Smooth muscle cell (in vitro differentiated cells): ENCODE data around the gene JADE2. TPM values are rescaled to one million over a fixed set of nuclear protein-coding genes. Genes with fewer than 3 reads are reported as not detected.

Experiments
- DNase-seq: peaks from one replicate; lab custom pipeline; 2025; ENCODE audit not compliant: unreplicated experiment; lab: John Stamatoyannopoulos, UW
- H2AFZ ChIP-seq: fragments of 200-600 bp; sonication (generic); 2 replicates; pipeline ENCODE4 v1.6.0; 2016; ENCODE audit warnings: antibody characterized with exemption, low read depth, mild to moderate bottlenecking
- H3F3A ChIP-seq: fragments of 200-600 bp; sonication (generic); 2 replicates; pipeline ENCODE4 v1.6.0; 2017; ENCODE audit warnings: antibody characterized with exemption, low read depth
- H3K27ac ChIP-seq: fragments of 200-600 bp; sonication (generic); 2 replicates; pipeline ENCODE4 v1.5.1; 2016; ENCODE audit warnings: low read depth, mild to moderate bottlenecking
- H3K27me3 ChIP-seq: fragments of 200-600 bp; sonication (generic); 2 replicates; pipeline ENCODE4 v1.6.1; 2016; ENCODE audit warnings: low read depth, mild to moderate bottlenecking
- H3K36me3 ChIP-seq: fragments of 200-600 bp; sonication (generic); 2 replicates; pipeline ENCODE4 v1.5.1; 2016; ENCODE audit warnings: low read depth
- H3K4me1 ChIP-seq: fragments of 200-600 bp; sonication (generic); 2 replicates; pipeline ENCODE4 v1.5.1; 2016; ENCODE audit warnings: low read depth
- H3K4me2 ChIP-seq: fragments of 200-600 bp; sonication (generic); 2 replicates; pipeline ENCODE4 v1.6.0; 2016; ENCODE audit warnings: mild to moderate bottlenecking
- H3K4me3 ChIP-seq: fragments of 200-600 bp; sonication (generic); 2 replicates; pipeline ENCODE4 v1.5.1; 2016; ENCODE audit warnings: mild to moderate bottlenecking
- H3K79me2 ChIP-seq: fragments of 200-600 bp; sonication (generic); 2 replicates; pipeline ENCODE4 v1.6.0; 2016; ENCODE audit warnings: low read depth, mild to moderate bottlenecking
- H3K9ac ChIP-seq: fragments of 200-600 bp; sonication (generic); 2 replicates; pipeline ENCODE4 v1.6.0; 2016; ENCODE audit warnings: low read depth
- H3K9me3 ChIP-seq: fragments of 200-600 bp; sonication (generic); replicated peaks from 2 replicates; pipeline ENCODE4 v1.5.1; 2016; ENCODE audit warnings: low read depth
- H4K20me1 ChIP-seq: fragments of 200-600 bp; sonication (generic); 2 replicates; pipeline ENCODE4 v1.6.0; 2016; ENCODE audit warnings: low read depth
- CTCF ChIP-seq: fragments of 200-600 bp; sonication (generic); IDR thresholded peaks from 2 replicates; pipeline ENCODE4 v1.5.1; 2017; ENCODE audit warnings: borderline replicate concordance, mild to moderate bottlenecking, antibody characterized with exemption; ENCODE audit not compliant: insufficient read depth, poor library complexity, severe bottlenecking
- WGBS: methylation state at CpG from one replicate; pipeline ENCODE4 v1.1.7; 2016; ENCODE audit warnings: low lambda C conversion rate; 5-methylcytosine and 5-hydroxymethylcytosine counted together
- polyA plus RNA-seq: library from polyadenylated mRNA; unstranded; fragments of >200 nt; fragmentation: Nextera tagmentation; extraction: Ambion mirVana; gene quantifications from 2 replicates; pipeline ENCODE4 v1.2.1, GENCODE V29; 2016
- total RNA-seq: library from RNA; depleted of rRNA; stranded (reverse); fragments of >200 nt; gene quantifications from 2 replicates; pipeline ENCODE4 v1.2.3, GENCODE V29; 2014

Gene JADE2
- total and polyA plus RNA-seq, 2 experiments from 2014 or later, result 4.3 to 18.0 TPM

DNA sequence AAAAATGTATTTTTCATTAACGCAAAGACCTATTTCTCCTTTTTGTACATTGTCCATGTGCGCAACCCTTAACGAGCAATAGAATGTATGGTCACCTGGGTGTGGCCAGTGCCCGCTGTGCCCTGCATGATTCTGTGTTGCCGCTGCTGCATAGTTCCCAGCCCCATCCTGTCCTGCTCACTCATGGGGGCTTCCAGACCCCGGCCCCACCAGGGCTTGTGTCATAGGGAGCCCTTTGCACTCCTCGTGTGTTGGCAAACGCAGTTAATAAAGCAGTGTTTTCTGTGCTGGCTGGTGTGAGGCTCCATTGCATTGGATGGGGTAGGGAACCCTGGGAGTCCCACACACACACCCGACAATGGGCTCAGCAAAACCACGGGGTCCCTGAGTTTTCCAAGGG is 57.5 kb downstream of the JADE2 start:
- H3K36me3 ChIP-seq, result no peaks in the 10 kb centered on the region
- no peak overlapping the region for H3K9ac ChIP-seq
- H3K4me3 ChIP-seq, result no peak overlapping the region
- no peak overlapping the region for H2AFZ ChIP-seq
- H3K27me3 ChIP-seq, result no peaks in the 10 kb centered on the region
- WGBS, result 95% methylated on average over 10 of the region's 10 CpGs
- no peaks in the 10 kb centered on the region for H3F3A ChIP-seq
- no peak for TF ChIP-seq CTCF
- DNase-seq, result no peak
- no peaks in the 10 kb centered on the region for H3K4me1 ChIP-seq
- H4K20me1 ChIP-seq, result no peaks in the 10 kb centered on the region
- H3K4me2 ChIP-seq, result no peak overlapping the region
- no peak overlapping the region for H3K27ac ChIP-seq
- no peaks in the 10 kb centered on the region for H3K79me2 ChIP-seq
- no peaks in the 10 kb centered on the region for H3K9me3 ChIP-seq

GRCh38 chr5:134583766-134584165 is 58.3 kb downstream of the JADE2 start:
- no peak overlapping the region for H2AFZ ChIP-seq
- H3K4me3 ChIP-seq, result no peak overlapping the region
- WGBS, result 85% methylated on average over 2 of the region's 2 CpGs
- H3K4me2 ChIP-seq, result no peak overlapping the region
- DNase-seq, result no peak
- H3K27me3 ChIP-seq, result no peaks in the 10 kb centered on the region
- no peak overlapping the region for H3K27ac ChIP-seq
- no peaks in the 10 kb centered on the region for H3K9me3 ChIP-seq
- no peaks in the 10 kb centered on the region for H3K36me3 ChIP-seq
- H3K9ac ChIP-seq, result no peak overlapping the region
- no peak for TF ChIP-seq CTCF
- H4K20me1 ChIP-seq, result no peaks in the 10 kb centered on the region
- no peaks in the 10 kb centered on the region for H3F3A ChIP-seq
- no peaks in the 10 kb centered on the region for H3K4me1 ChIP-seq
- H3K79me2 ChIP-seq, result no peaks in the 10 kb centered on the region

DNA sequence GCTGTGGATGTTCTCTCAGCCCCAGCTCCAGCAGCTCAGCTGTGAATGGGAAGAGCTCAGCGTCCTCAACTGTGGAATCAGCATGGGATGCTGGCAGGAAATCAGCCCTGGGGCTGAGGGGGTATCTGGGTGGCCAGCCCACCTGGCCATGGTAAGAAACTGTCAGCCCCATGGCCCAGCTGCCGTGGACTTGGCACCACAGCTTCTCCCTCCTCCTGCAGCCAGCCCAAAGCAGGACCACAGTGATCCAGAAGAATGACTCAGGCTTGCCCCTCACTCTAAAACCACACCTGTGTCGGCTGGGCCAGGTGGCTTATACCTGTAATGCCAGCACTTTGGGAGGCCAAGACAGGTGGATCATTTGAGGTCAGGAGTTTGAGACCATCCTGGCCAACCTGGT is 59.2 kb downstream of the JADE2 start:
- Histone ChIP-seq H3K4me1 (no peaks in the 10 kb centered on the region), H3K4me2 (no peak overlapping the region), H3K9ac (no peak overlapping the region), H4K20me1 (no peaks in the 10 kb centered on the region), H3F3A (no peaks in the 10 kb centered on the region), H3K27me3 (no peaks in the 10 kb centered on the region), H3K9me3 (no peaks in the 10 kb centered on the region), H3K36me3 (no peaks in the 10 kb centered on the region), H3K27ac (no peak overlapping the region), H3K4me3 (no peak overlapping the region), H2AFZ (no peak overlapping the region), H3K79me2 (no peaks in the 10 kb centered on the region)
- TF ChIP-seq CTCF, result no peak
- 80% methylated on average over 3 of the region's 3 CpGs for WGBS
- no peak for DNase-seq

GRCh38 chr5:134585966-134586365 is 60.5 kb downstream of the JADE2 start:
- Histone ChIP-seq H2AFZ (no peak overlapping the region), H3K27me3 (no peaks in the 10 kb centered on the region), H3K4me3 (no peak overlapping the region), H3K9ac (no peak overlapping the region), H3K36me3 (no peaks in the 10 kb centered on the region), H3K4me2 (no peak overlapping the region), H3K9me3 (no peaks in the 10 kb centered on the region), H4K20me1 (no peaks in the 10 kb centered on the region), H3K4me1 (no peaks in the 10 kb centered on the region), H3F3A (no peaks in the 10 kb centered on the region), H3K79me2 (no peaks in the 10 kb centered on the region), H3K27ac (no peak overlapping the region)
- TF ChIP-seq CTCF, result no peak
- DNase-seq, result no peak
- 100% methylated on average over 2 of the region's 2 CpGs for WGBS
